ENCODE measurements around the gene HPCA.

HPCA gene

GRCh38 chr1:32886004-32886827, at the start of gene HPCA:
HPCA (plus strand) TSS chr1:32886491; CDS start chr1:32888899, 2,408 bp downstream.
- DNase-seq (ENCODE audit: low read depth): peak; percentile 28

GRCh38 chr1:32848354-32849063, 37.8 kb upstream of the HPCA start:
- no peak for DNase-seq (ENCODE audit: low read depth)

GRCh38 chr1:32855861-32856617, 30.3 kb upstream of the HPCA start:
- no peak for DNase-seq (ENCODE audit: low read depth)

- DNase-seq (ENCODE audit: low read depth): no peak
These were observed 28.2 kb upstream of the HPCA start for GRCh38 chr1:32858136-32858535.

- DNase-seq (ENCODE audit: low read depth): no peak
These were observed 27.5 kb upstream of the HPCA start for GRCh38 chr1:32858791-32859190.

GRCh38 chr1:32859915-32860314, 26.4 kb upstream of the HPCA start:
- no peak for DNase-seq (ENCODE audit: low read depth)

GRCh38 chr1:32860566-32860965, 25.7 kb upstream of the HPCA start:
- no peak for DNase-seq (ENCODE audit: low read depth)

- no peak for DNase-seq (ENCODE audit: low read depth)
These were observed 24.2 kb upstream of the HPCA start for GRCh38 chr1:32861904-32862695.

GRCh38 chr1:32863218-32863880, 22.9 kb upstream of the HPCA start:
- DNase-seq (ENCODE audit: low read depth): no peak

GRCh38 chr1:32863881-32864245, 22.4 kb upstream of the HPCA start:
- DNase-seq (ENCODE audit: low read depth): no peak

GRCh38 chr1:32864375-32865019, 21.8 kb upstream of the HPCA start:
- DNase-seq (ENCODE audit: low read depth): no peak

GRCh38 chr1:32865639-32866405, 20.5 kb upstream of the HPCA start:
- no peak for DNase-seq (ENCODE audit: low read depth)

GRCh38 chr1:32867151-32867550, 19.1 kb upstream of the HPCA start:
- DNase-seq (ENCODE audit: low read depth): no peak

- no peak for DNase-seq (ENCODE audit: low read depth)
These were observed 18.6 kb upstream of the HPCA start for GRCh38 chr1:32867671-32868070.

- DNase-seq (ENCODE audit: low read depth): no peak
These were observed 18.2 kb upstream of the HPCA start for GRCh38 chr1:32868085-32868484.

GRCh38 chr1:32868806-32869455, 17.4 kb upstream of the HPCA start:
- no peak for DNase-seq (ENCODE audit: low read depth)

GRCh38 chr1:32869923-32870614, 16.2 kb upstream of the HPCA start:
- DNase-seq (ENCODE audit: low read depth): no peak

GRCh38 chr1:32870615-32871363, 15.5 kb upstream of the HPCA start, which contains the start of gene FNDC5:
FNDC5 (minus strand) TSS chr1:32870912.
- DNase-seq (ENCODE audit: low read depth): no peak
